COLO668 (cell line): ENCODE measurements around the gene MVK.

Experiments
- DNase-seq: peaks from one replicate; lab custom pipeline; 2025; ENCODE audit not compliant: unreplicated experiment; lab: John Stamatoyannopoulos, UW

The MVK gene

GRCh38 chr12:109544955-109545531 lies 28.6 kb upstream of the MVK start:
- peak; percentile 46 for DNase-seq

- DNase-seq, result no peak
Observed at GRCh38 chr12:109545826-109546225, 27.8 kb upstream of the MVK start.

GRCh38 chr12:109547286-109547685 lies 26.3 kb upstream of the MVK start:
- no peak for DNase-seq

GRCh38 chr12:109548258-109548657 lies 25.3 kb upstream of the MVK start:
- no peak for DNase-seq

- DNase-seq, result no peak
Observed at GRCh38 chr12:109549613-109550270, 23.9 kb upstream of the MVK start.

- DNase-seq, result no peak
Observed at GRCh38 chr12:109550281-109550680, 23.3 kb upstream of the MVK start.

- DNase-seq, result no peak
Observed at GRCh38 chr12:109551108-109551507, 22.5 kb upstream of the MVK start.

- no peak for DNase-seq
Observed at GRCh38 chr12:109552971-109553370, 20.6 kb upstream of the MVK start.

- DNase-seq, result no peak
Observed at GRCh38 chr12:109553483-109553882, 20.1 kb upstream of the MVK start.

GRCh38 chr12:109553906-109554500 lies 19.6 kb upstream of the MVK start:
- DNase-seq, result no peak

GRCh38 chr12:109554761-109555160 lies 18.8 kb upstream of the MVK start:
- no peak for DNase-seq

- DNase-seq, result peak; percentile 16
Observed at GRCh38 chr12:109555431-109556315, 17.9 kb upstream of the MVK start.

GRCh38 chr12:109557200-109557599 lies 16.4 kb upstream of the MVK start:
- DNase-seq, result no peak

- no peak for DNase-seq
Observed at GRCh38 chr12:109557805-109558204, 15.8 kb upstream of the MVK start.

- no peak for DNase-seq
Observed at GRCh38 chr12:109558374-109559199, 15.0 kb upstream of the MVK start.

- no peak for DNase-seq
Observed at GRCh38 chr12:109559200-109559505, 14.4 kb upstream of the MVK start.

- no peak for DNase-seq
Observed at GRCh38 chr12:109559601-109560000, 14.0 kb upstream of the MVK start.

- no peak for DNase-seq
Observed at GRCh38 chr12:109560867-109561710, 12.5 kb upstream of the MVK start.

GRCh38 chr12:109561711-109562030 lies 11.9 kb upstream of the MVK start:
- DNase-seq, result no peak

- no peak for DNase-seq
Observed at GRCh38 chr12:109562871-109563270, 10.7 kb upstream of the MVK start.
